ENCODE data around the gene MRPL49.
A peak's percentile ranks its signal among the peaks of the same experiment; 100 is the strongest.
"Not testable (repeated sequence)": the region's sequence is repeated elsewhere in the genome, so short reads cannot be mapped to it uniquely, and the experiment has no call there.

MRPL49 gene

DNA sequence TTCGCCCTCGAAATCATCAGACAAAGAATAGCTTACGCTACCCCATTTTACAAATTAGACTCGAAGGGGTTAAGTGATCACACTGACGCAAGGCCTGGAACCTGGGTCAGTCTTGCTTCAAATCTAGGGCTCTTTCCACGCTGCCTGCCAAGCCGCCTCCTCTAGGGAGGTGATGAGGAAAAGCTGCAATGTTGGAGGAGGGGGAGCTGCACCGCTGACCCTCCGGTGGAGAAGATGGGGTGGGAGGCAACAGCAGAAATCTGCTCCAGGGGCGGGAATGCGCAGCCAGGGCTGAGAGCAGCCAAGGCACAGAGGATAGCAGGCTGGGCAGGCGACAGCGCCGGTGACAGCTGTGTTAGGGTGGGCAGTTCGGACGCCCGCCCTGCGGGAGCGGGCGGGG is 11.6 kb downstream of the MRPL49 start:
- Mint-ChIP-seq H3K27me3 (no peaks in the 10 kb centered on the region), H3K27ac (peak overlapping the region; percentile 98), H3K4me1 (peaks cover 75% of the 10 kb centered on the region), H3K36me3 (peaks cover 43% of the 10 kb centered on the region), H3K4me3 (peak overlapping the region; percentile 94), H3K9me3 (no peaks in the 10 kb centered on the region)
- no peak for ATAC-seq

DNA sequence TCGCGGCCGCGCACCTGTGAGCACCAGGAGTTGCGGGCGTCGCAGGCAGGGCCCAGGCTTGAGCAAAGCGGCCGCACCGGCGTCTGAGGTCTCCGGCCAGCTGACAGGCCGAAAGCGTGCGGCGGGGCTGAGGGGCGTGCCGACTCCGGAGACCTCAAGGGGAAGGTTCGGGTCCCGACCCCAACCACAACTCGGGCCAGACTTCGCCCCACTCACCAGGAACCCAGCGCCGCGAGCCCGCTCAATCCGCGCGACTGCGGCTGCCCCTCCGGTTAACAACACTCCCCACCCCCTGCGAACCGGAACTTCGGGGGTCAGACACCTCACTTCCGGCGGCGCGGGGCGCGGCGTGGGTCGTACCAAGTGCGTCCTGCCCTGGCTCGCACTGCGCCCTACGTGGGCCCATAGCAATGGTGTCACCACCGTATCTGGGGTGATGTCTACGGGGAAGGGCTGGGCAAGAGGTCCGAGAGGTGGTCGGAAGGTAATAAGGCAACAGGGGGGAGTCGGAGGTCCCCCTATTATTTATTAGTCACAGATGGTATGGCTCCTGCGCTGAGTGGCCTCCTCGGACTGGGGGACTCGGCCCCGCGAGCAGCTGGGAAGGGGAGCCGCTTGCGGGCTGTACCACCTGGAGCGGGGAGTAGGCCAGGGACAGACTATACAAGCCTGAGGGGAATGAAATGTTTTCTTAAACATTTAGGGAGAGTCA is 12.3 kb downstream of the MRPL49 start, which contains the start of gene SYVN1:
Gene SYVN1 (minus strand): TSS at position 280 of the 712 bp plus-strand sequence. CDS start 918 bp downstream, outside the sequence.
- peak within 1 kb of the TSS; percentile 94 for H3K4me3 Mint-ChIP-seq
- H3K36me3 Mint-ChIP-seq = peaks cover 38% of the 10 kb centered on the region
- no peaks in the 10 kb centered on the region for H3K9me3 Mint-ChIP-seq
- H3K4me1 Mint-ChIP-seq = peaks cover 70% of the 10 kb centered on the region
- peak within 1 kb of the TSS; percentile 98 for H3K27ac Mint-ChIP-seq
- peak; percentile 84 for ATAC-seq
- H3K27me3 Mint-ChIP-seq = no peaks in the 10 kb centered on the region

DNA sequence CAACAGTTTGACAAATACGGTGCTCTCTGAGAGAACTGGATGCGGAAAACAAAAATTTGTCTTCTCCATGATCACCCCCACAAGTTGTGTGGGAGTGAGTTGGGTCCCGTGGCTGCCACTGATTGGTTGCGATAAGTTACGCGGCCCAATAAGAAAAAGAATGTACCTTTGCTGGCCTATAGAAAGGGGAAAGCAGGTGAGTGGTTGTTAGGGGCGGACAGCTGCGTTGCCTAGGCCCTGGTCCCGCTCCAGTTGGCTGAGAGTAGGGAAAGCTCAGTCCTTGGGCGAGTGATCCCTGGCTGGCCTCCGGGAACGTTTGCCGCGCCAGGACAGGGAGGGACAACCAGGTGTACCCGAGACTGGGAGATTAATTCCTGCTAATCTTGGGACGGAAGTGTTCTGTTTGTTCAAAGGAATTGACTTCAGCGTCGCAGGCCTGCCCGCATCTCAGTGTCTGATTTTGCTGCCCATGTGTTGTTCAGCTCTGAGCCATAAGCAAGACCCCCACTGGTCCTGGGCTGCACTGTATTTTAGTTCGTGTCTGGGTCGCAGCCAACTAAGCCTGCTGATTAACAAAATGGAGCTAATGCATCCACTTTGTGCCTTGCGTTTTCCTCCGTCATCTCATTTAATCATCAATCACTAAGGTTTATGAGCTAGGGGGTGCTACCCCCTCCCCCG is 13.0 kb downstream of the MRPL49 start:
- Mint-ChIP-seq H3K4me3 (peak overlapping the region; percentile 94), H3K4me1 (peaks cover 63% of the 10 kb centered on the region), H3K27me3 (no peaks in the 10 kb centered on the region), H3K27ac (peak overlapping the region; percentile 98), H3K36me3 (peaks cover 31% of the 10 kb centered on the region), H3K9me3 (no peaks in the 10 kb centered on the region)
- ATAC-seq = peak; percentile 88

DNA sequence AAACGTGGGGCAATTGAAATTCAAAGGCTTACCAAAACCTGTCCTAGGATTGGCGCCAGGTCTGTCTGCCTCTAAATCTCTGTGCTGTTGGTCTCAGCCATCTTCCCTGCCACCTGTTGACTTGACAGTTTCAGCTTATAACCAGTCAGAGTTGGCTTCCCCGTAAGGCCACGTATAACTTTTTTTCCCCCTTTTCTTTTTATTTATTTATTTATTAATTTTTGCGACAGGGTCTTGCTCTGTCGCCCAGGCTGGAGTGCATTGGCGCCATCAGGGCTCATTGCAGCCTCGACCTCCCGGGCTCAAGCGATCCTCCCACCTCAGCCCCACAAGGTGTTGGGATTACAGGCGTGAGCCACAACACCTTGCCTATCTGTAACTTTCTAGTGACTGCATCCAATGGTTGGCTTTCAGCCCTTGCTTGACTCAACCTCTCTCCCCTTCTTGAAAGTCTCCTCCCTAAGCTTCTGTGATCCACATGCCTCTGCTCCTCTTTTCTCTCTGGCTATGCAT is 13.6 kb downstream of the MRPL49 start:
- H3K4me1 Mint-ChIP-seq = peaks cover 57% of the 10 kb centered on the region
- no peak for ATAC-seq
- H3K27ac Mint-ChIP-seq = peak overlapping the region; percentile 98
- peaks cover 25% of the 10 kb centered on the region for H3K36me3 Mint-ChIP-seq
- no peaks in the 10 kb centered on the region for H3K27me3 Mint-ChIP-seq
- no peaks in the 10 kb centered on the region for H3K9me3 Mint-ChIP-seq
- H3K4me3 Mint-ChIP-seq = peak overlapping the region; percentile 94

DNA sequence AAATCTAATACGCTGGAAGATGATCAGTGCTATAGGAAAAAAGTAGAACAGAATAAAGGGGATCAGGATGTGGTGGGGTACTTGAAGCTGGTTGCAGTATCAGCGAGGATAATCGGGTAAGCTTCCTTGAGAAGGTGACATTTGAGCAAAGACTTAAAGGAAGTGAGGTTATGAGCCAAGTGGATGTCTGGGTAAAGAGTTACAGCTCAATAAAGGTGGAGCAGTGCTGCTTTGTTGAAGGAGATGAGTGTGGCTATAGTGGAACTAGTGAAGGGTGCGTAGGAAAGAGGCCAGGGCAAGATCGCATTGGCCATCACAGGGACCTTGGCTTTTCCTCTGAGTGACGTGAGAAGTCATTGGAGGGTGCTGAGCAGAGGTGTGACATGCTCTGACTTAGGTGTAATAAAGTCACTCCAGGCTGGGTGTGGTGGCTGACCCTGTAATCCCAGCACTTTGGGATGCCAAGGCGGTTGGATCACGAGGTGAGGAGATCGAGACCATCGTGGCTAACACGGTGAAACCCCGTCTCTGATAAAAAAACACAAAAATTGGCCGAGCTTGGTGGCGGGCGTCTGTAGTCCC is 14.5 kb downstream of the MRPL49 start:
- H3K4me3 Mint-ChIP-seq = no peak overlapping the region
- peak overlapping the region; percentile 98 for H3K27ac Mint-ChIP-seq
- ATAC-seq = no peak
- H3K36me3 Mint-ChIP-seq = peaks cover 19% of the 10 kb centered on the region
- no peaks in the 10 kb centered on the region for H3K27me3 Mint-ChIP-seq
- H3K4me1 Mint-ChIP-seq = peaks cover 49% of the 10 kb centered on the region
- no peaks in the 10 kb centered on the region for H3K9me3 Mint-ChIP-seq

DNA sequence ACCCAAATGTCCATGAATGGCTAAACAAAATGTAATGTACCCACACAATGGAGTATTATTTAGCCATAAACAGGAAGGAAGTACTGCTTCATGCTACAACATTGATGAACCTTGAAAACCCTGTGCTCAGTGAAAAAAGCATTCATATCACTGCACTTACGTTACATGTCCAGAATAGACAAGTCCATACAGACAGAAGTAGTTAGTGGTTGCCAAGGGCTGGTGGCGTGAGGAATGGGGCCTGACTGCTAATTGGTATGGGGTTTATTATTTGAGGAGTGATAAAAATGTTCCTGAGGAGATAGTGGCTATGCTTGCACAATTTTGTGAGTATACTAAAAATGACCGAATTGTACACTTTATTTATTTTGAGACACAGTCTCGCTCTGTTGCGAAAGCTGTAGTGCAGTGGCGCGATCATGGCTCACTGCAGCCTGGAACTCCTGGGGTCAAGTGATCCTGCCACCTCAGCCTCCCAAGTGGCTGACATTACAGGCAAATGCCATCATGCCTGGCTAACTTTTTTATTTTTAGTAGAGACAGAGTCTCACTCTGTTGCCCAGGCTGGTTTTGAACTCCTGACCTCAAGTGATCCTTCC is 19.9 kb downstream of the MRPL49 start:
- Mint-ChIP-seq H3K4me3 (no peak overlapping the region), H3K4me1 (peaks cover 30% of the 10 kb centered on the region), H3K9me3 (no peaks in the 10 kb centered on the region), H3K27me3 (no peaks in the 10 kb centered on the region), H3K36me3 (peaks cover 4% of the 10 kb centered on the region), H3K27ac (no peak overlapping the region)
- ATAC-seq = no peak

DNA sequence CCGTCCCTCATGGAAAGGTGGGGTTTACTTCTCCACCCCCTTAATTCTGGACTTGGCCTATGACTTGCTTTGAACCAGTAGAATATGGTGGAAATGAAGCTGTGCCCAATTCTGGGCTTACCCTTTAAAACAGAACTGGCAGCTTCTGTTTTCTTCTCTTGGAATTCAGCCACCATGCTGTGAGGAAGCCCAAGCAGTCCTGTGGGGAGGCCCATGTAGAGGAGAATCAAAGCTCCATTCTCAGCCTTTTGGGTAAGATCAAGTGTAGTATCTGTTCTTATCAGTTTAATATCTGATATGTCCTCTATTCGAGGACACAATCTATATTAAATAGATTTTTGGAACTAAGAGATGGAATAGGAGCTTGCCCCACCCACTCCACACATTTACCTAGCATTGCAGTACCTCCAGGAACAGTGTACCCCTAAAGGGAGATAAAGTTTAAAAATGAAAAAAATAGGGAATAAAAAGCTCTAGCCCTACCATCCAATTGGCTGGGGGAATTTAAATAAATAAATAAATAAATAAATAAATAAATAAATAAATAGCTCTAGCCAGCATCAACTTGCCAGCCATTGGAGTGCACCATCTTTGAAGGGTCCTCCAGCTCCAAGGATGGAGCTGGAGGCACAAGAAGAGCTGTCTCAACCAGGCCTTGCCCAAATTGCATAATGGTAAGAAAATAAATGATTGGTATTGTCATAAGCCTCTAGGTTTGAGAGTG is 25.4 kb downstream of the MRPL49 start:
- no peak overlapping the region for H3K27ac Mint-ChIP-seq
- no peaks in the 10 kb centered on the region for H3K36me3 Mint-ChIP-seq
- H3K27me3 Mint-ChIP-seq = no peaks in the 10 kb centered on the region
- H3K4me1 Mint-ChIP-seq = peaks cover 35% of the 10 kb centered on the region
- ATAC-seq = no peak
- H3K9me3 Mint-ChIP-seq = no peaks in the 10 kb centered on the region
- H3K4me3 Mint-ChIP-seq = no peak overlapping the region

DNA sequence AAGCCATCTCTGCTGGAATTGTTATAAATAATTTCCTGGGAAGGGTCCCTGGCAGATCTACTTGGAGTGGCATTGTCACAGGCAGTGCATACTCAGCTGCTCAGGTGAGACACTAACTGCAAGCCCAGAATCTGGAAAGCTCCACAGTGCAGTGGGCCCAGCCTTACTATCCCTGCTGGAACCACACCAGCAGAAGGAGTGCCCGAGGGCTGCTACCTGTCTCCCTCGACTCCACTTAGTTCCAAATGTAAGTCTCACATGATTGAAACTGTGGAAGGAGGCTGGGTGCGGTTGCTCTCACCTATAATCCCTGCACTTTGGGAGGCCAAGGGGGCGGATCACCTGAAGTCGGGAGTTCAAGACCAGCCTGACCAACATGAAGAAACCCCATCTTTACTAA is 26.5 kb downstream of the MRPL49 start:
- Mint-ChIP-seq H3K27ac (no peak overlapping the region), H3K4me1 (peaks cover 39% of the 10 kb centered on the region)

DNA sequence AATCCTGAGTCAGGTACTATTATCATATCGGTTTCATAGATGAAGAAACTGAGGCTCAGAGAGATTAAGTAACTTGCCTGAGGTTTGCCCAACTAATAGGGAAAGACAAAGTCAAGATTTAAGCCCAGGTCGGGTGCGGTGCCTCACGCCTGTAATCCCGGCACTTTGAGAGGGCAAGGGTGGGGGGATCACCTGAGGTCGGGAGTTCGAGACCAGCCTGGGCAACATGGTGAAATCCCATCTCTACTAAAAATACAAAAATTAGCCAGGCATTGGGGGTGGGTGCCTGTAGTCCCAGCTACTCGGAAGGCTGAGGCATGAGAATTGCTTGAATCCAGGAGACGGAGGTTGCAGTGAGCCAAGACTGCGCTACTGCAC is 28.0 kb downstream of the MRPL49 start:
- H3K4me1 Mint-ChIP-seq = peaks cover 39% of the 10 kb centered on the region
- H3K27me3 Mint-ChIP-seq, H3K9me3 Mint-ChIP-seq, H3K27ac Mint-ChIP-seq, H3K36me3 Mint-ChIP-seq, H3K4me3 Mint-ChIP-seq, ATAC-seq: not testable (repeated sequence)

More for the DNA sequence above, 26.5 kb downstream of the MRPL49 start:
- no peak for ATAC-seq
- no peaks in the 10 kb centered on the region for H3K27me3 Mint-ChIP-seq
- H3K9me3 Mint-ChIP-seq = no peaks in the 10 kb centered on the region
- no peaks in the 10 kb centered on the region for H3K36me3 Mint-ChIP-seq
- no peak overlapping the region for H3K4me3 Mint-ChIP-seq

DNA sequence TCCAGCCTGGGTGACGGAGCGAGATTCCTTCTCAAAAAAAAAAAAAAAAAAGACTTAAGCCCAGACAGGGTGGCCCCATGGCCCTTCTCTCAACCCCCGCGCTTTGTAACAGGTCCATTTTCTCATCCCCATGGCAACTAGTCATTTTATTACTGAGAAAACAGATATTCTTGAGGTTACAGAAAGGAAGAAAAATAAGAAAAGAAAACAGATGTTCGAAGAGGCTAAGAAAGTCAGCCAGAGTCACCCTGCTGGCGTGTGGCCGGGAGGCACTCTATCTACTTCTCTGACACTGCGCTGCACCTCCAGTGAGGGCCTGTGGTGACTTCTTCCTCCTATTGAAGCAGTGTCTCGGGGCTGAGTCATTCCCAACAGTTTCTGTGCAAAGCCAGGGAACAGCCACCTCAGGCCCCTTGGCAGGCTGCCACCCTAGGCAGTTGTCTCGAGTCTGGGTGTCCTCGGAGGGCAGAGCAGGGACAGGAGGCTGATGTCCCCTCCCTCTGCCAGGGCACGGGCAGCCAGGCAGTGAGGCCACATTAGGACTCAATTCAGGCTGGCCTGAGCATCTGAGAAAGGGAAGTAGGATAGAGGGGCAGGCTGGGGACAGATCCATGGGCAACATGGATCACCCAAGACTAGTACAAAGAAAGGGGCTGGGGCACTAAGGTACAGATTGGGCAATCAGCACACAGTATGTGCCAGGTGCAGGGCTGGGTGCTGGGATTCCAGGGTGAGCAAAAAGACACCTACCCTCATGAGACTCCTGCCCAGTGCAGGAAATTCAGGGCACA is 28.6 kb downstream of the MRPL49 start:
- Mint-ChIP-seq H3K9me3 (no peaks in the 10 kb centered on the region), H3K27me3 (no peaks in the 10 kb centered on the region), H3K27ac (peak overlapping the region; percentile 81), H3K4me1 (peaks cover 35% of the 10 kb centered on the region), H3K4me3 (no peak overlapping the region), H3K36me3 (no peaks in the 10 kb centered on the region)
- peak; percentile 48 for ATAC-seq

DNA sequence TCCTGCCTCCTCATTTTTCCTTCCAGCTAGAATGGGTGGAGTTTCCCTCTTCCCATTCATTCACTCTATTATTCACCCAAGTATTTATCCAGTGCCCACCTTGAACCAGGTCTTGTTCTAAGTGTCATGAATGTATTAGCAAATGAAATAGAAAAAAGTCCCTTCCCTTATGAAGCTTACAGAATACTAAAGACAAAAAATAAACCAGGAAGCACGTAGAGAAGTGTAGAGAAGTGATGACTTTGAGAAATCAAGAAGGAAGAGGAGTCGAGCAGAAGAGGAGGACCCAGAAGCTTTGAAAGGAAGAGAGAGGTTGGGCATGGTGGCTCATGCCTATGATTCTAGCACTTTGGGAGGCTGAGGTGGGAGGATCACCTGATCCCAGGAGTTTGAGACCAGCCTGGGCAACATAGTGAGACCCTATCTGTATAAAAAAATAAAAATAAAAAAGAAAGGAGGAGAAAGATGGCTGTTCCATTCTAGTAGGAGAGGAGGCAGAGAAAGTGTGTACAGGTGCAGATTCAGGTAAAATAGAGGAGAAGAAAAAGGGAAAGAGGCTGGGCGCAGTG is 29.3 kb downstream of the MRPL49 start:
- no peaks in the 10 kb centered on the region for H3K9me3 Mint-ChIP-seq
- peak overlapping the region; percentile 81 for H3K27ac Mint-ChIP-seq
- ATAC-seq = no peak
- no peaks in the 10 kb centered on the region for H3K36me3 Mint-ChIP-seq
- no peaks in the 10 kb centered on the region for H3K27me3 Mint-ChIP-seq
- H3K4me1 Mint-ChIP-seq = peaks cover 28% of the 10 kb centered on the region
- H3K4me3 Mint-ChIP-seq = no peak overlapping the region

DNA sequence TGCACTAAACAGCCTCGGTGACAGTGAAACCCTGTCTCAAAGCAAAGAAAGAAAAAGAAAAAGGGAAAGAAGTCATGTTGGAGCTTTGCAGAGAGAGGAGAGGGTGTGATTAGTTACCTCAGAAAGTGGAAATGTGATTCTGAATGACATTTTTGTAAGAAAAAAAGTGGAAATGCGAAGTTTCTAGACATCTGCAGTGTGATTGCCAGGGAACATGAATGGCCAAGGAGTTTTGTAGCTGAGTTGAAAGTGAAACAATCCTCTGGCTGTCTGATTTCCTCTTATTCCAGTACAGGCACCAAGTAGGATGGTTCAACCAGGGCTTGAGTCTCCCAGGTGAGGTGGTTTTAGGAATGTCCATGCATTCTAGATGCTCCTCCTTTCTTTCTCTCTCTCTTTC is 30.0 kb downstream of the MRPL49 start:
- H3K27me3 Mint-ChIP-seq = no peaks in the 10 kb centered on the region
- ATAC-seq = peak; percentile 12
- peaks cover 26% of the 10 kb centered on the region for H3K4me1 Mint-ChIP-seq
- peak overlapping the region; percentile 42 for H3K4me3 Mint-ChIP-seq
- peak overlapping the region; percentile 81 for H3K27ac Mint-ChIP-seq
- no peaks in the 10 kb centered on the region for H3K36me3 Mint-ChIP-seq
- no peaks in the 10 kb centered on the region for H3K9me3 Mint-ChIP-seq

DNA sequence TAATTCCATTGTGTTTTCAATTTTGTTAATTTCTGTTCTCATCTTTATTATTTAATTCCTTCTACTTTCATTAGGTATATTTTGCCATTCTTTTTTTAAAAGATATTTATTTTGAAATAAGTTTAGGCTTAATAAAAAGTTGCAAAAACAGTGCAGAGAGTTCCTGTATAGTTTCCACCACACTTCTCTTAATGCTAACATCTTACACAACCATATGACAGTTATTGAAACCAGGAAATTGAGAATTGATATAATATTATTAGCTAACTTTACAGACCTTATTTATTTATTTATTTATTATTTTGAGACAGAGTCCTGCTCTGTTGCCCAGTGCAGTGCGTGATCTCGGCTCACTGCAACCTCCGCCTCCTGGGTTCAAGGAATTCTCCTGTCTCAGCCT is 34.1 kb downstream of the MRPL49 start:
- peaks cover 24% of the 10 kb centered on the region for H3K4me1 Mint-ChIP-seq
- H3K27ac Mint-ChIP-seq = no peak overlapping the region
- no peak for ATAC-seq

DNA sequence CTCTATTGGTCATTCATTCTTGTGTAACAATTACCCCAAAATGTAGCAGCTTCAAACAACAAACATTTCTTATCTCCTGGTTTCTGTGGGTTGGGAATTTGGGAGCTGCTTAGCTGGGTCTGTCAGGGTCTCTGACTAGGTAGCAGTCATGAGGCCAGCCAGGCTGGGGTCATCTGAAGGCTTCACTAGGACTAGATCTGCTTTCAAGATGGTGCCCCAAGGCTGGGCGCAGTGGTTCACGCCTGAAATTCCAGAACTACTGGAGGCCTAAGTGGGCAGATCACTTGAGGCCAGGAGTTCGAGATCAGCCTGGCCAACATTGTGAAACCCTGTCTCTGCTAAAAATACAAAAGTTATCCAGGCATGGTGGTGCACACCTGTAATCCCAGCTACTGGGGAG is 34.8 kb downstream of the MRPL49 start:
- peaks cover 18% of the 10 kb centered on the region for H3K4me1 Mint-ChIP-seq

More for the DNA sequence above, 34.1 kb downstream of the MRPL49 start:
- Mint-ChIP-seq H3K27me3 (no peaks in the 10 kb centered on the region), H3K4me3 (no peak overlapping the region), H3K36me3 (no peaks in the 10 kb centered on the region), H3K9me3 (no peaks in the 10 kb centered on the region)

More for the DNA sequence above, 34.8 kb downstream of the MRPL49 start:
- Mint-ChIP-seq H3K27me3 (no peaks in the 10 kb centered on the region), H3K36me3 (no peaks in the 10 kb centered on the region), H3K27ac (no peak overlapping the region), H3K9me3 (no peaks in the 10 kb centered on the region), H3K4me3 (no peak overlapping the region)
- no peak for ATAC-seq

All from stimulated activated memory B cell treated with anti-CD40 and anti-IgM and Interleukin-4, amounts not matched to agents 10 μg/mL and 1 μg/mL and 100 μg/mL, for 72 hours (primary cell).